GM21529 (cell line): ENCODE results near the gene PPP6R1.

Source experiments
- ATAC-seq: cut with Tn5 transposase; IDR thresholded peaks from one replicate; pipeline ENCODE4 v1.9.1; 2021; ENCODE audit not compliant: unreplicated experiment

The PPP6R1 gene

DNA sequence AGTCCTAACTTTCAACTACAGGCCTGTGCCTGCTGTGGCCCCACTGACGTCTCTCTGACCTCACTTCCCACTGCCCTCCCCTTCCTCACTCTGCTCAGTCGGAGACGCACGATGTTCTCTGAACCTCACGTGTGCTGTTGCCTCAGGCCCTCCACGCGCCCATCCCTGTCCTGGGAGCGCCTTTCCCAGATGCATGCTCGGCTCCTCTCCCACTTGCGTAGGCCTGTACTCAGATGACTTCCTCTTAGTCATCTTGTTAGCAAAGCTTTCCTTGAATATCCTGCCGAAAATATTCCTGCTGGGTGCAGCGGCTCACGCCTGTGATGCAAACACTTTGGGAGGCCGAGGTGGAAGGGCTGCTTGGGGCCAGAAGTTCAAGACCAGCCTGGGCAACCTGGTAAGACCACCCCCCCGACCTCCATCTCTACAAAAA lies 69.4 kb downstream of the PPP6R1 start:
- ATAC-seq: no peak

DNA sequence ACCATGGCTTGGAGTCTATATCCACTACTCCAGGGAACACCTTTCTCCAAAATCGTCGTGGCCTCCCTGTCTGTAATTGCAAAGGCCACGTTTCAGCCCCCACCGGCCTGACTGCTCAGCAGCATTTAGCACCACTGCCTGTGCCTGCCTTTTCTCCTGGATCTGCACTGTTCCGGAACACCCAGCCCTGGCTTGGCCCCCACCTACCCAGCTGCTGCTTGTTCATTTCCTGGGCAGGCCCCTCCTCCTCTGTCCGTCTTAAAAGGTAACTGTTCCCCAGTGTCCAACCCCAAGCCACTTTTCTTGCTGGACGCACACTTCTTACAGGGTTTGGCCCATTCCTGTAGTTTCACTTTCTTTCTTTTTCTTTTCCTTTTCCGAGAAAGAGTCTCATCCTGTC lies 70.2 kb downstream of the PPP6R1 start:
- ATAC-seq: no peak

DNA sequence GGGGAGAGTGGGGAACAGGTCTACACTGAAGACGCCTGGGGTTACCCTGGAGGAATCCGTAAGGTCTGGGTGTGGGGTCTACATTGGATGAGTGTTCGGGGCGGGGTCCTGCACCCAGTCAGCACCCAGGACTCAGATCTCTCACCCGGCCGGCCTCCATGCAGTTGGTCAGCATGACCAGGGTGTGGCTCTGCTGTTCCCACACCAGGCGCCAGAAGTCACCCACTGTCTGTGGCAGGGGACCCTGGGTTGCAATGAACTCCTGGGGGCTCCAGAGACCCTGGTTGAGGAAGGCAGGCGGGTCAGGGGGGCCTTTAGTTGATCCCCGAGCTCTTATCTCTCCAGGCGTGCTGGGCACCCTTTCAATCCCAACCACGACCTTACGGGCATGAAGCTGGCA lies 72.7 kb downstream of the PPP6R1 start:
- ATAC-seq: no peak

DNA sequence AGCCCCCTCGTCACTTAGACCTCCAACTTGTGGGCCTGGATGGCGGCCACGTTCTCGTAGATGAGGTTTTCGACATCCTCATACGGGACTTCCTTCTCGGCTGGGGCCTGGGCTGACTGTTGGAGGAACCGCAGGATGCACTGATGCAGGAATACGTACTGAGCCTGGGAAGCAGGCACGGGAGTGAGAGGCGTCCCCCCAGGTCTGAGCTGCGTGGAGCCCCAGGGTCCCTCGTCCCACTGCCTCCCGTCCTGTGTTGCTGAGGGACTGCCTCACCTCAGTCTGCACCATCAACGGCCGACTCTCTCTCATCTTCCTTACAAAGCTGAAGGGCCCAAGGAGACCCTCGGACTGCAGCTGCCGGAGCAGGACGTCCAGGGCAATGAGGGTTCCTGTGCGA lies 77.1 kb downstream of the PPP6R1 start:
- ATAC-seq: no peak
